GM21786 (cell line): ENCODE measurements around the gene EDAR.

Source experiments
- ATAC-seq: cut with Tn5 transposase; IDR thresholded peaks from one replicate; pipeline ENCODE4 v1.9.1; 2021; ENCODE audit not compliant: unreplicated experiment

The EDAR gene

DNA sequence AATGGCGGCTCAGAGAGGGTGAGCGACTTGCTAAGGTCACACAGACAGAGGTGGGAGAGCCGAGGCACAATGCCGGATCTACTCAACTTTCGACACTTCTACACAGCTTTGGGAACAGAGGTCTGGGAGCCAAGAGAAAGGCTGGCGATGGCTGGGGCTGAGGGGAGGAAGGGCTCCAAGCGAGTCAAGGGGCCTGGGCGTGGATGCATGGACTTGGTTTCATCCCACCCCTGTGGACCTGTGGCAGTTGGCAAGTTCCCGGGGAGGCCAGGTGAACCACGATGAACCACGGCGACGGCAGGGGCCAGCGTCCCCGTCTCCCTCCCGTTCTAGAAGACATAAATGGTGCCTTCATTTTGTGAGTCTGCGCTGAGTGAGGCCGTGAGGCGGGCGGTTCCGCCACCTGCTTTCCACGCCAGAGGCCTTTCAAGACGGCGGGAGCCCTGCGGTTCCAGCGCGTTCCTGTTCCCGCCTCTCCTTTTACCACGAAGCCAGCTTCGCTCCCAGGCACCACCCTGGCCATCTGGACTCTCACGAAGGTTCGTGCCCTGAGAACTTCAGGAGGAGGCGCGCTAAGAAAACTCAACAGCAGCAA lies 46.7 kb downstream of the EDAR start:
- ATAC-seq = no peak

DNA sequence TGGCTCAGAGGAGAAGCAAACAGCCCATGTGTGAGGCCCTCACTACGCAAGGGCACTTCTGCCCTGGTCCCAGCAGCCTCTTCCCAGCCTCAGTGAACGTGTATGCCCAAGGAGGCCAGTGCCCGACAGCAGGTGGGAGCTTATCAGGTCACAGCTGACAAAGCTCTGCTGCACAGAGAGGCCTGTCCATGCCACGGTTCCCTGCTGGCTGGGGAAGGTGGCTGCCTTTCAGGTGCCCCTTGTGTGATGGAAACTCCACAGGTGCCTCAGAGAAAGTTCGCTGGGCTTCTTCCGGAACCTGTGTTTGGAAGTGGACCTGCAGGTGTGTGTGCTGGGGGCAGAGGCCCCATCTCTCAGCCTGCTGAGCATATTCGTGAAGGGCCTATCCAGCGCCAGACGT lies 47.3 kb downstream of the EDAR start:
- no peak for ATAC-seq

DNA sequence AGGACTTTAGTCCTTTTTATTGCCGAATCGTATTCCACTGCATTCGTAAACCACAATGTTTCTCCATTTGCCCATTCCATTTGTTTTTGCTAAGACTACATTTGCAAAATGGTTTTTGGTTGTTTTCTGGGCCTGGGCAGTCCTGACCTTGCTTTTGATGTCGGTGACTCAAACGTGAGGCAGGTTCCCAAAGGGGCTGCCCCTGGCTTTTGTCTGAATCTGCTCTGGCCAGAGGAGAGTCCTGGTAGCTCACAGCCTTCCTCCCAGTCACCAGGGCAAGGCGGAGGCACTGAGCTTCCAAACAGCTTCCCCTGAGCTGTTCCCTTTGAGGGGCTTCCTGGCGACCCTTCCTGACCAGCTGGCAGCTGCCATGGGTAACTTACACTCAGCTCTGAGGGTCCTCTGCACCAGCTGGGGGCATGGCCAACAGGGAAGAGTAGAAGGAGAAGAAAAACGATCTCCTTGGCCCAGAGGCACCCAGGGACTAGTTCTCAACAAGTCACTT lies 47.8 kb downstream of the EDAR start:
- no peak for ATAC-seq

DNA sequence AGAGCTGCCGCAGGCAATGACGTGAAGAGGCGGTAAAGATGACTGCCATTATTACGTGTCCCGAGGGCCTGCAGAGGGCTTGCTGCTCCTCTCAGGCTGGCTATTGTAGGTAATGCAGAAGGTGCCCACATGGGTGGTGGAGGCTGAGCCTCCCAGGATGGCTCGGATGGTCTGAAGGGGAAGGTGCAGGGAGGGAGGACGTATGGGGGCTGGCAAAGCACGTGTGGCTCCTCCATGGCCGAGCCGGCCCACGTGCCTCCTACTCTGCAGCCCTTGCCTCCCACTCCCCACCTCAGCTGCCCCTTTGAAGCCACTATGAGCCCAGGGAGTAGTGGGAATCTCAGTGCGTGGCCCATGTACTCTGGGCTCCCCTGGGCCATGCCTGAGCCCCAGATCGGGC lies 48.9 kb downstream of the EDAR start:
- ATAC-seq = no peak

DNA sequence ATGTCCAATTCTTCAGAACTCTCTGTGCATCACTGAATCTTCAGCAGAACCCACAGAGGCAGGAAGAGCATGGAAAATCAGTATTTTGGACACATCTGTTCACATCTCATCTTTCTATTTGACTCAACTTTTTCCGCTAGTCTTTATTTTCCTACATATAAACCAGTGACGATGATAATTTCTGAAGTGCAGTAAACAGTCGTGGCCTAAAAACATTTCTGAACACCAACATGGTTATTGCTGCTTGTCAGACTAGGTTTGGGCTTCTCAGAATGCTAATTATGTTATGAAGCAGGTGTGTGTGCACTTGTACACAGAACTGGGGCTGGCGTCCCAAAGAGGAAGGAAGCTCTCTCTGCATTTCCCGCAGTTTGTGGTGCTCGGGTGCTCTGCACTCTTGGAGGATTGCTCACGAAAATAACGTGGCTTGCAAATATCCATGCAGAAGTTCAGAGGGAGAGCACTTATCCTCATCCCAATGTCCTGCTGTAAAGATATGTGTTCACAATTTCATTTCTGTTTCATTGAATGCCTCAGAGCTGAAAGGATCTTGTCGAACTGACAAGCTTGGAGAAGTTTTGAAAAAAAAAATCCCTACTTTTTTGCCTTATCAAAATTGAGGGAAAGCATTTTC lies 50.8 kb downstream of the EDAR start:
- no peak for ATAC-seq

DNA sequence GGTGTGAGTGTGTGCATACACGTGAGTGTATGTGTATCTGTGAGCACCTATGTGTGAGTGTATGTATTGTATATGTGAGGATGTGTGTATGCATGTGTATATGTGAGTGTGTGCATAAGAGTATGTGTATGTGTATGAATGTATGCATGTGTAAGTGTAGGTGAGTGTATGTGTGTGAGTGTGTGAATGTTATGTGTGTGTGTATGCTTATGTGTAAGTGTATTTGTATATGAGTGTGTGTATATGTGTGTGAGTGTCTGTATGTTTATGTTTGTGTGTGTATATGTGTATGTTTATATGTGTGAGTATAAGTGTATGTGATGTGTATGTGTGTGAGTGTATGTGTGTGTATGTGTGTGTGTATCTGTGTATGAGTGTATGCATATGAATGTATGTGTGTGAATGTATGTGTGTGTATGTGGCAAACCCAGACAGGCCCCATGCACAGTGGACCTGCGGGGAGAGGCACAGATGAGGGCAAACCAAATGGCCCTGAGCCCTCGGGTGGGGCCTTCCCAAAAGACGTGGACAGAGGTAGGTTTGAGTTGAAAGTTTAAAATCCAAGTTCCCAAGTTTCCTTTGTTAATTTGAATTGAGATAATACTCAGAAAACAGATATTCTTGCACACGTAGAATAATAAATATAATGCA lies 51.5 kb downstream of the EDAR start:
- no peak for ATAC-seq

DNA sequence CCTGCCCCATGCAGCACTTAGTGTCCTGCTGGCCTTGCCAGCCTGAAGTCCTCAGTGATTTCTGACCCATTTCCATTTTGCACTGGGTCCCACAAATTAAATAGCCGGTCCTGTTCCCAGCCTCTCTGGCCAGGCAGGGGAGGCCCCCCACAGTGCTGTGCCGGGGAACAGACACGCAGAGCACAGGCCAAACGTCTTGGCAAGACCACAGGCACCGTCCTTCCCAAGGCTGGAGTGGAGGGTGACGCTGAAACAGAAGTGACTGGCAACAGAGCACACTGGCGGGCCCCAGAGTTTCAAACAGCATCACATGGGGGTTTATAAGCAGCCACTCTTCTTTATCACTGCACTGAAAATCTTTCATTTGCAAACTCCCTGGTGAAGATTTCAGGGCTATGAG lies 52.2 kb downstream of the EDAR start:
- no peak for ATAC-seq

DNA sequence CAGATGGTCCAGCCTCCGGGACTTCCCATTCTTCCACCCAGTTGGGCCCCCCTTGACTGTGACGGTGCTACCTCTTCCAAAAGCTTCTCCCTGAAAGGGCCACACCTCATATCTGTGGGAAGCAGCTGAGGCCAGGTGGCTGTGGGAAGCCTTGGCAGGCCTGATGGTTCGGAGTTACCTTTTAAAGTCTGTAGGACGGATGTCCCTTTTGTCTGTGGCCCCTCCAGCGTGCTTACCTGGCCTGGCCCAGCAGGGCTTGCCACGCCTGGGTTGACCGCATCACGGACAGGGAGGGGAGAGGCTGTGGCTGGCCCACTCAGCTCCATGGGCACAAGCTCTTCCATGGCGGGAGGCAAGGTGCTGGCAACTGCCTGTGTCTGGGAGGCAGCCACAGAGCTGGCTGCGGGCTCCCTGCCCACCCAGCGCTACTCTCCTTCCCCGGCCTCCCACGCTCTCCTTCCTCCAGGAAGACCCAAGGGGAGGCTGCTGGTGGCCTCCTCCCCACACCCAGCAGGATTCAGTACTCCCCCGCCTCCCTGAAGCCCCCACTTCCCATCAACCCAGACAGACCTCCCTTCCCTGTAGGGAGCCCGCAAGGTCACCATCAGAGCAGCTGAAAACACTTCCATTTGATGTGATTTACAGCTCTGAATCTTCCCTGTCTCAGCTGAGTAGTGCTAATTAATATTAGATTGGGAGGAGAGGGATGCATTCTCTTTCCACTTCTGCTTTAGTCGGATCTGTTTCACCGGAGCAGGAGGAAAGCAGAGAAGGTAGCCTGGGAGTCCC lies 52.8 kb downstream of the EDAR start:
- no peak for ATAC-seq

DNA sequence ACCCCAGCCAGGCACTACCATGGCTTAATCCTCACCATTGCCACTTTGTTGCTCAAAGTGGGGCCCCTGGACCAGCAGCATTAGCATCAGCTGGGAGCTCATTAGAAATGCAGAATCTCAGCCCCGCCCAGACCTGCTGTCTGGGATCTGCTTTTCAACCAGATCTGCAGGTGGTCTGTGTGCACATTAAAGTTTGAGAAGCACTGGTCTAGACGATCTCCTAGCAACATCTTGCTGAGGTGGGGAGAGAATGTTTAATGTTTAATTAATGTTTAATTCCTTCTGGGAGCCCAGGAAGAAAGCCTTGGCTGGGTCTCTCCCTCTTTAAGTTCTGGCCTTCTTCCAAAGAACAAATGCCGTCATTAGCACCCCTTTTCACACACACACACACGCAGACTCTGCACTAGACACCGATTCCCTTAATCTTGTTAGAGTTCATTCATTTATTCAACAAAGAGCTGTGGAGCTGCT lies 53.7 kb downstream of the EDAR start:
- no peak for ATAC-seq

DNA sequence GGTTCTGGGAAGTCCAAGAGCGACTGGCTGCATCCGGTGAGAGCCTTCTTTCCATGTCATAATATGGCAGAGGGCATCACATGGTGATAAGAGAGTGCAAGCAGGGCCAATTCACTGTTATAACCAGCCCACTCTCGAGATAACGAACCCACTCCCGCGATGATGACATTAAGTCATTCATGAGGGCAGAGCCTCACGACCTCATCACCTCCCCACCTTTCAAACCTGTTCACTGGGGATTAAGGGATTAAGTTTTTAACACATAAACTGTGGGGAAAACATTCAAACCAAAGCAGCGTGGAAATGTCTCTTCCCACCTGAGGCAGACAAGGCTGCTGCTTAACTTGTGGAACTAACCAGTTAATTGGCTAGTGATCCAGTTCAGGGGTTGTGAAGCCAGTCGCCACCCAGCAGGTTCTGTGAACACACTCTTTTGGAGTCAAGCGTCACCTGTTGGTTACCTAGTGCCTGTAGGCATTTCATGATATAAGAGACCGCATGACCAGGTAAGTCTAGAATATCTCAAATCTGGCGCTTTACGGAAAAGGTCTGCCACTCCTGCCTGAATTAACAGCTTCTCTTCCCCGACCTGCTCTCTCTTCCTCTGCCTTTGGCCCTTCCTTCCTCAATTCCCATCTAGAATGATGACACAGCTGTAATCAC lies 54.3 kb downstream of the EDAR start:
- no peak for ATAC-seq

DNA sequence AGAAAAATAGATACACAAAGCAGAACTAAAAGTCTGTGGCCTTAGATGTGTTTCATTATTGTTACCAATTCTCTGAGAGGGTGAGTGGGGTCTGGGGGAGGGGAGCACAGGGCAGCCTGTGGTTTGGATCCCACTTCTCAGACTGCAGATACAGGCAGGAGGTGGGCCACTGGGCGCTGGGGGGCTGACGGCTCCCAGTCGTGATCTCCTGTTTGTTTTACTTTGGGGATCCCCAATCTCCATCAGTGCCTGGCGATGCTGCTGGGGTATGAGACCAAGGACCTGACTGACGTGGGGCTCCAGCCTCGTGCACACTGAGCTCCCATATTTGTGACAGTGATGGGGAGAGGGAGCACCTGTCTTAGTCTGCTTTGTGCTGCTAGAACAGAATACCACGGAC lies 54.9 kb downstream of the EDAR start:
- ATAC-seq = no peak

DNA sequence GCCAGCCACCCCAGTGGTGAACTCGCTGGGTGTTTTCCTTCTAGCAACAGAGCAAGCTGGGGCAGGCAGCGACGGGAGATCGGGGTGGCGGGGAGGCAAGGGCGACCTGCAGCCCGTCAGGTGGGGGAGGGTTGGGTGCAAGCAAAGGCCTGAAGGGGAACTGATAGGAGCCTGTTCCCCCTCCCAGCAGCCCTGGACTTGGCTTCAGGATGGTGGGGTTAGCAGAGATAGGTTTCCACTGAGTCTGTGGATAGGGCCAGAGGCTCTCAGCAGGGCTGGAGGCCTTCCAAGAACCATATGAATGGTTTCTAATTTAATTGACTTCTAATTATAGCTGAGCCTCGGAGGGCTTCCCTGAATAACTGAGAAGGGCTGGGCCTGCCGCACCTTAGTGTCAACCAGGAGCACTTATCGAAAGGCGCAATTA lies 55.3 kb downstream of the EDAR start:
- ATAC-seq = no peak

DNA sequence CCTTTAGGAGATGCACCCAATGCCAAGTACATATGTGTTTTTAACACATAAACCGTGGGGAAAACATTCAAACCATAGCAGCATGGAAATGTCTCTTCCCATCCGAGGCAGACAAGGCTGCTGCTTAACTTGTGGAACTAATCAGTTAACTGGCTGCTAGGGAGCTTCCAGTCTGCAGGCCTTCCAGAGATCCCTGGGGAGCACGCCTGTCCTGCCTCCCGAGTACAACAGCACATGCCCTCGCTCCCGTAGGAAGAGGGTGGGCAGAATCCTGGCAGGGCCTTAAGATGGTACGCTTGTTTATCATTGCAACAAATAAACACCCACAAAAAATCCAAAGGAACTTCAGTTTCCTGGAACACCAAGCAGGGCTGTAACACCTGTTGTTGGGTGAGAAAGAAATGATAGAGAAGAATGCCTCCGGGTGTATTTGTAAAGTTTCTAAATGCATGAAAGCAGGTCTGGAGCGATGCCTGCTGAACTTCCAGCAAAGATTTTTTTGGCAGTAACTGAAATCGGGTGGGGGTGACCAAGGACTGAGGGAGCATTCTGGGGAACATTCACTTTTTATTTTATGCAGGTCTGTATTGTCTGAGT lies 56.2 kb downstream of the EDAR start:
- no peak for ATAC-seq

DNA sequence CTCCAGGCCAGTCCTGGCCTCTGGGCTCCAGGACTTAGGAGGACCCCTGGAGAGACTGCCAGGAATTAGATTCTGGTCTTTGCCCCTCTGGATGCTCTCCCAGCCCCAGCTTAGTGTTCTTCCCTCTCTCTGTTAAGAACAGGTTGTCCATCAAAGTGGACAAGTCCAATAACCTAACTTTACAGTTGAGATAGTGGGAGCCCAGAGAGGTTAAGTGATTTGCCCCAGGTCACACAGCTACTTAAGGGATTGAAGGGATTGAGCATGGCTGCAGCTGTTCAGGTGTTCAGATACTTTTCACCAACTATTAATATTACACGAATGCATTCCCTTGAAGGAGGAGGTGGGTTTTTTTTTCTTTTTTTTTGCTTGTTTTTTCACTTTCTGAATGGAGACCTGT lies 57.6 kb downstream of the EDAR start:
- no peak for ATAC-seq

DNA sequence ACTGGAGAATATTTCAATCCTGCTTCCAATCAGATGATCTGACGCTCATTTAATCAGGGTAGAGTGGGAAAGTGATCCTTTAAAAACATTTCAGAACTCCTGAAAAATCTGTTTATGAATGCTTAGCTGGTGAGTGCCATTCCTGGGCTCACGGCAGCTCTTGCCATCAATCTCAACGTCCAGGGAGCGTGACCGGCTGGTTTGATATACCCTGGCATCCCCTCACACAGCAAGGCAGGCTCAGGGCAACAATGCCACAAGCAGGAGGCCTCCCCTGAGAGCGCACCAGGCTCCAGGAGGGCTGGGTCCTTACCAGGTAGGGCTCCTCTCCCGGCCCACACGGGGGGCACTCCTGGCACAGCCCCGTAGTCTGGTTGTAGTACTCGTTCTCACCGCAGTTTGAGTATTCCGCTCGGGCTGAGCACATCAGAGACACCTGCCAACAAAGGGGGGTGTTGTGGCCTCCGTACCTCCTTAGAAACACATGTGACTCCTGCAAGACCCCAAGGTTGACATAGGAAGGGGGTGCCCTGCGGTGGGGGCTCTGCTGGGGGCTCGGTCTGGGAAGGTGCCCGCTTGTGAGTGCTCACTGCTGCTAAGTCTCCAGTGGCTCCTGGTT lies 59.1 kb downstream of the EDAR start:
- ATAC-seq = no peak

DNA sequence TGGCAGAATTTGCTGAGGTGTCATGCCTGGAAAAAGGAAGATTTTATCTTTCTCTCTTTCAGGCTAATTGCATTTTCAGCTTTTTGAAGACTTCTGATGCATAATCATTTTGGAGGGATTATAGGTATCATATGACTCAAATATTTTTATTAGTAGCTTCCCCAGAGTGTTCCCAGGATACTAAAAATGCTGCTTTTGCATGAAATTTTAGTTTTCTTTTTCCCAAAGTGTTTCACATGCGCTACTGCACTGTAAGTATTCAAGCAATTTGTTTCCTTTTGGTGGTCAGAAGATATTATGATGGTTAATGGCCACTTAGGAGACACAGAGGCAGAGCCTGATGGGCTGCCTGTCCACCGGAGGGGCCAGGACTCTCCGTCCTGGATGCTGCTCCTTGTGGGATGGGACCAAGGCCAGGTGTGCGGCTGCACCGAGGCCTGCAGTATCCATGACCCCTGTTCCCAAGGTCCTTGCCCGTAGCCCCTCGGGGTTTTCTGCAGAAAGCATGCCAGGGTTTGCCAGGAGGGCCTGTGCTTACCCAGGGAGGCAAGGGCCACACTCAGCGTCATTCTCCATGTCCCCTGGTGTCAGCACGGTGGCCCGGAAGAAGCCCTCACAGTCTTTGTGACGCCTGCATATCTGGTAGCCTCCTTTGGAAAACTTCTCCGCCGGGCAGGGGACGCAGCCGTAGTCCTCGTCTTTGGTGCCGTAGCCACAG lies 60.2 kb downstream of the EDAR start:
- ATAC-seq = no peak

DNA sequence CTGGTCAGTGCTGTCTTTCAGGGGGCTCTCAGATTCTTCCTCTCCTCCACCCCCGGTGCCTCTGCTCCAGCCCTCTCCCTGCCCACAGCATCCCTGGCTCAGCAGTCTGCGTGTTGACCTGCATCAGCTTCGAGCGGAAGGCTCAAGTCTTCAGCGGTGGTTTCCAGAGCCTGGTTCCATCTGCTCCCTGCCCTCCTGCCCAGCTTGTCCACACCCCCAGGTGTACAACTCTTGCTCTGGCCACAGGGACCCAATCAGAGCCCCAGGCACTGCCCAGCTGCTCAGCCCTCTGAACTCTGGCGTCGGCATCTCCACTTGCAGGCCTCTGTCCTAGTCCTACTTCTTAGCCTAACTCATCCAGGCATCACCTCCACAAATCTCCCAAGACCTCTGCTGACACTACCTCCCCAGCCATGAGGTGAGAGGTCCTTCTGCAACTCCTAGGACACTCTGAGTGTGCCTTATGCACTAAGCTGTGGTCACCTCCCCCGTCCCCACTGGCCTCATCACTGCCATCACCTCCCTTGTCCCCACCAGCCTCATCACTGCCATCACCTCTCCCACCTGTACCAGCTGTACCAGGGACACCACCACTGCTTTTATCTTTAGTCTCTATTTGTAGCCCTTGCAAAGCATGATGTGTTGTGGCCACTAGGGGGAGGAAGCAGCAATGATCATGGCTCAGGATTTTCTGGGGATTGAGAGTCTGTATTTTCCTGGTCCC lies 60.9 kb downstream of the EDAR start:
- no peak for ATAC-seq

DNA sequence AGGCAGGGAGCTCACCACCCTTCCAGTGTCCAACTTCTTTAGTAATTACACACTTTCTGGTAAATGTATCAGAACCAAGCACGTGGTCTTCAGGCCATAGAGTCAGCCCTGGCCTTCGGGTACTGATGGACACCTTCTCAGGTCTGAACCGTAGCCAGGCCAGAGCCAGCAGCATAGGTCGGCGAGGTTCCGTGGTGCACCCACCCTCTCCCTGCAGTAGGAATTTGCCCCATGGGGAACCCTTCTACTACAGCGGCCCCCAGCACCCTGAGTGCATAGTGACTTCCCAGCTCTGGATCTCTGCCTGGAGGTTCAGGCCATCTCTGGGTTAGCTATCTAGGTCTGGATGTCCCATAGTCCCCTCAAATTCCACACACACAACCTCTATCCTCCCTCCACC lies 61.6 kb downstream of the EDAR start:
- no peak for ATAC-seq
